HG02970 (cell line): Measurements from ENCODE around the gene SH2D6.
"Not testable (repeated sequence)": the region's sequence is repeated elsewhere in the genome, so short reads cannot be mapped to it uniquely, and the experiment has no call there.

Experiments
- ATAC-seq: cut with Tn5 transposase; IDR thresholded peaks from one replicate; pipeline ENCODE4 v1.9.1; 2021; ENCODE audit warnings: mild to moderate bottlenecking, moderate library complexity, moderate number of reproducible peaks; ENCODE audit not compliant: unreplicated experiment, low FRiP score

The SH2D6 gene

DNA sequence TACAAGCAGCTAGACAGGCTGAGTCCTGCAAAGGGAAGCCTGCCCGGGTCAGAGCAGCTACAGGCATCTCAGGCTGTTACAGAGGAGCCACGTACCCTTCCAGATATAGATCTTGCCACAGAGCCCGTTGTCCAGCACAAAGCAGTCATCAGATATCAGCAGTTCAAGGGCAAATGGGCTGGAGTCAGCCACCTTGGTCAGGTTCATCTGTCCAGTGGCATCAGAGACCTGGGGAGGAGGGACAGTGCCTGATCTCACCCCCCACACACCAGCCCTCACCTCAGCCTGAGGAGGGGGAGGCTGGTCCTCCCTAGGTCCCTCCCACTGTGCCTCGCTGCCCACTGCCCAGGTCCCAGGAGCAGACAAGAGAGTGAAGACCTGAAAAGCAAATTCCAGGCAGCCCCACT is 20.6 kb upstream of the SH2D6 start:
- no peak for ATAC-seq

DNA sequence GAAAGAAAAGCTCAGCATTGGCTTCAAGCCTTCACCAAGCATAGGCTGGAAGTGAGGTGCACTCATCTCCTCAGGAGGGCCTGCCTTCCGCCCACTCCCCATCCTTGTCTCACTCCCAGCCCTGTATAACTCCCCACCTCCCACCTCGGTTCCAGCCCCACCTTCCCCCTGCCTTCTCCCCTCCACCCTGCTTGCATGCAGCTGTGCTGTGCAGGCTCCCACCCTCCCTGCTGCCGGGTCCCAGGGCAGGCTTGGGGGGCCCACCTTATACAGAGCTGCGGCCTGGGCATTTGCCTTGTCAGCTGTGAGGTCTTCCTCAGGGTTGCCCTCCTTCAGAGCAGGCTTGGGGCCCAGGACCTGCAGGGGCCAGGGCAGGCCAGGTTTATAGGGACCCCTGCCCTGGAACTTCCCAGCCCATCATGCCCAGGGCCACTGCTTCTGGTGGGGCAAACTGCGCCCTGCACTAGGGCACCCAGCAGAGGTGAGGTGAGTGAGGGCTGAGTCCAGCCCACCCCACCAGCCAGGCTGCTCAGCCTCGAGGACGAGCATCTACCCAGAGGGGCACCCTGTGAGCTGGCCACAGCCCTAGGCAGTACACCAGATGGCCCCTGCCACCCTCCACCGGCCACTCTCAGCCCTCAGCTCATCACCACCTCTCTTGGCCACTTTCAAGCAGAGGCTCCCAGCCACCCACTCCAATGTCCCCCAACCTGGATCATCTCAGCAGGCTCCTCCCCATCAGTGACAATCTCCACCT is 19.9 kb upstream of the SH2D6 start:
- no peak for ATAC-seq

DNA sequence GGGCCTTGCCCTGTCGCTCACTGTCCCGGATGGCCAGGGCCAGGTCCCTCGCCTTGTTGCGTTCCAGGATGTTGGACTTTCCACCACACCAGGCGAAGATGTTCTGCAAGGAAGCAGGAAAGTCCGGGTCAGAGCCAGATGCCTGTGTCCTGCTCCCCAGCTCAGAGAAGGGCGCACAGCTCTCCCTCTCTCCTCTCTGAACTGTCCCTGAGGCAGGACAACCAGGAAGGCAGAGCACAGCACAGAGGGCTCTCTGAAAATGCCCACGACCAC is 19.4 kb upstream of the SH2D6 start:
- no peak for ATAC-seq

DNA sequence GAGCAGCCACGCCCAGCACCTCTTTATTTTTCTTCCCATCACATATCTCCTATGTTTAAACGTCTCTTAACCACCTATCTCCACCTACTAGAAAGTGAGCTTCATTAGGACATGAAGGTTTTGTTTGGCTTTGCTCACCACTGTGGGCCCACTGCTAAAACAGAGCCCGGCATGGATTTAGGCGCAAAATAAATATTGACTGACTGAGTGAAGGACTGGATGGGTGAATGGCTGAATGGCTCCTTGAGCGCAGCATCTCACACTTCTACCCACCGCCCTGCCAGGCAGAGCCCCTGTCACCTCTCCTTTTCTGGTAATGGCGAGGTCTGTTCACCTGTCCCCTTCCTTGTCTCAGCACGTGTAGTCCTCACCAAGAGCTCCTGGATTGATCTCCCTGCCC is 18.5 kb upstream of the SH2D6 start:
- ATAC-seq, result no peak

DNA sequence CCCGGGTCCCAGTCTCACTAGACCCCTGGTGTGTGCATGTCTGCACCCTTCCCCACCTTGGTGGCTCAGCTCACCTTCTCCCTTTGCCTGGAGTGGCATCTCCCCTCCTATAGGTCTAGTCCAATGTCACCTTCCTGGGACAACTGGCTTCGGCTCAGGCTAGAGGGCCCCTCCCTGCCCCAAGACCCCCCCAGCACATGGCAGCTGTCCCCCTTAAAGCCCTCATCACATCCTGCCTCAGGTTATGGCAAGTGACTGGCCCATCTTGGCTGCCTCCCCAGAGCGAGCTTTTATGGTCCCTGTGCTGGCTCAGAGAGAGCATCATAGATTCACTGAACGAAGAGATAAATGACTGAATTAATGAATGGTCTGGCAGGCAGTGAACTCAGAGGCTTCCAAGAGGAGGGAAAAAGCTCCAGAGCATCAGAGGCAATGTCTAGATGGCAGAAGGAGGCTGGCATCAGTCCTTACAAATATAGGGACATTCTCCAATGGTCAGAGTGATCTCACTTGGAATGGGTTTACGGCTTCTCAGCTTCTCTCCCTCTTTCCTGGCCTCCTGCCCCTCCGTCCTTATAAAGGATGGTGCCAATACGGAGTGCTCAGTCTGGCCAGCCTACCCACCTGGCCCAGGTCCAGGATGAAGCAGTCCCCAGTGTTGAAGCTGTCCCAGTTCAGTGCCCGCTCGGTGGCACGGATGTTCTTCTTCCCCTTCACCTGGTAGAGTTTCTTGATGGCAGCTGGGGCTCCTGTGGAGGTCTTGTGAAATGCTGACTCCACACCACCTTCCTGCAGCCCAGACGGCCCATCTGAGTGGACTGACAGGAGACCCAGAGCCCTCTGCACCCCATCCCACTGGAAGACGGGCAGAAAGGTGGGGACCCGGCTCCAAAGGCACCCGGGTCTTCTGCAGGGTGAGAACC is 17.7 kb upstream of the SH2D6 start:
- no peak for ATAC-seq

DNA sequence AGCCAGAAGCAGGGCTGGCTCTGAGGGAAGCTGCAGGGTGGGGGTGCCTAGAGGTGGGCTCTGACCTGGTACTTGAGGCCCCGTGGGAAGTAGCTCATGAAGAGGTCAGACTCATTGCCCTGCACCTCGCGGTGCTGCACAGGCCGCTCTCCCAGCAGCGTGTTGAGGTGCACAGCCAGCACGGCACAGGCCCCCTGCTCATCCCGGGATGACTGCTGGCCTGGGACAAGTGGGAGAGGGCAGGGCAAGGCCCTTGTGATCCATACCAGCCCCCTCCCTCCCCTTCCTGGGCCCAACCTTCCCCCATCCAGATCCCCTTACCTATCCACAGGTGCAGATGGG is 17.1 kb upstream of the SH2D6 start:
- ATAC-seq, result no peak

DNA sequence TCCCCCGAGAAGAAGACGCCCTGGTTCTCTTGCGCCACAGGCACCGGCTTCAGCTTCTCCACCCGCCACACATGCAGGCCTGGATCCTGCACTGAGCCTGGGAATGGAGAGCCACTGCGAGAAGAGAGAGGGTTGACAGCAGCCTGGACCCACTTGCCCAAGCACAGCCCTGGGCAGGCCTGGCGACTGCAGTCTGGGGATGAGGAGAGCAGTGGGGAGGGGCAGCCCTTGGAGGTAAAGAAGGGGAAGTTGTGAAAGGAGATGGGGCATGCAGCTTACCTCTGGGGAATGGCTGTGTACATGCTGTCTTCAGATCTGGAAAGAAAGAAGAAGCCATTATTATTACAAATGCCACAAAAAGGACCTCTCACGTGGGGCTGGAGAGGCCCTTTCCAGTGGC is 16.7 kb upstream of the SH2D6 start:
- no peak for ATAC-seq

DNA sequence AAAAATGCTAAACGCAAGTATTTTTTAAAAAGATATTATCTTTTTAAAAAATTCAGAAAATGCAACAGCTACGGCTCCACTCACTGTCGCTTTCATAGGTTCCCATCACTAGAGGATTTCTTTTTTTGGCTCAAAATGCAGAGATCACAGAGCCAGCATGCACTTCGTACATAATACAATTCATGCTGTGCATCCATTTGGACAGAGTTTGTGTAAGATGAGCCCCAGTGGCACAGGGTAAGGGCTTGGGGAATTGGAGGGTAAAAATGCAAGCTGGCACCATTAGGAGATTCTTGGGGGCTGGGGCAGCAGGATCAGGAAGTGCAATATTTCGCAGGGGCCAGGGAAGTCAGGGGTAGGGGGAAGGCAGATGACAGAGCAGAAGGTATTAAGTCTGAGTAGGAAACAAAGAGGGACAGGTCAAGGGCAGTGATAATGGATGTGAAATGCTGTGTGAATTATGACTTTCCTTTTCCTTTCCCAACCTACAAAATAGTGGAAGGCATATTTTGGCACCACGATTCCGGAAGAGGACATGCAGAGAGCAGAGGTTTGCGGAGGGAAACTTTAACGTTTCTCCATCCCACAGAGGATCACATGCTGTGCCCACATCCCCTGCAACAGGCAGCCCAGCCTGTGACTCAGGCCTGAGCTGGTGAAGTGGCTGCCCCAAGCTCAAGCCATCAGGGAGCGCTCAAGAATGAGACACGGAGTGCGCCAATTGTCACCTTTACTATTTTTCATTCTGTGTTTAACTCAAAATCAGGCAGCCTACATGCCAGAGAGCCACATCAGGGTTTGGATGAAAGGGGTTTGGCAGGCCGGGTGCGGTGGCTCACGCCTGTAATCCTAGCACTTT is 13.1 kb upstream of the SH2D6 start:
- no peak for ATAC-seq

DNA sequence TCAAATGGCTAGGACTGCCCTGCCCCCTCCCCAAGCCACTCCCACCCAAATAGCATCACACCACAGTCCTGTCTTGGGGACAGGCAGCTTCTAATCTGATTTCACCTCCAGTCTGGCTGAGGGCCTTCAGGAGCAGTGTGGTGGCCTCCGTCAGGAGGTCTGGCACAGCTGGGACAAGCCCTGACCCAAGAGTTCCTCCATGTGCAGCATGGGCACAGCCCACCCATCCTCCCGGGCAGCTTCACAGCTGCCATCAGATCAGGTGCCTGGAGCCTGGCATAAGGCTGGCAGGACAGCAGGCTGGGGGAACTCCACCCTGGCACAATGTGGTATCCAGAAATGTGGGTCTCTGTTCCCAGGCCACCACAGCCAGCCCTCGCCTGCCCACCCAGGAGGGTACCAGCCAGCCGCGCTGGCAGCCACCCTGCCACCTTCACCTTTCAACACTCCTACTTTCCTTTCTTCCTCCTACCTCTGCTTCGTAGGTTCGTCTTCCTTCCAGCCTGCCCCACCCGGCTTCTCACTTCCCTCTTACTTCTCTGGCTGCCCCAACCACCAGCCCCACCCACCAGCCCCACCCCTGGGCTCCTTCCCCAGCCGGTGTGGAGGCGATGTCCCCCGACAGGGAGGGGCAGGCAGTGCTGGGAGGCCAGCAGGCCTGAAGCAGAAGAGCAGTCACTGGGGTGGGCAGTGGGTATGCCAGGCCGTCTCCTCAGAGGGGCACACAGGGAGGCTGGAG is 8.5 kb upstream of the SH2D6 start, which contains the start of gene CAPG:
Gene CAPG, minus strand, starts transcription at position 522 of the 739 bp plus-strand sequence. CDS start 8,221 bp downstream, outside the sequence.
- no peak for ATAC-seq

DNA sequence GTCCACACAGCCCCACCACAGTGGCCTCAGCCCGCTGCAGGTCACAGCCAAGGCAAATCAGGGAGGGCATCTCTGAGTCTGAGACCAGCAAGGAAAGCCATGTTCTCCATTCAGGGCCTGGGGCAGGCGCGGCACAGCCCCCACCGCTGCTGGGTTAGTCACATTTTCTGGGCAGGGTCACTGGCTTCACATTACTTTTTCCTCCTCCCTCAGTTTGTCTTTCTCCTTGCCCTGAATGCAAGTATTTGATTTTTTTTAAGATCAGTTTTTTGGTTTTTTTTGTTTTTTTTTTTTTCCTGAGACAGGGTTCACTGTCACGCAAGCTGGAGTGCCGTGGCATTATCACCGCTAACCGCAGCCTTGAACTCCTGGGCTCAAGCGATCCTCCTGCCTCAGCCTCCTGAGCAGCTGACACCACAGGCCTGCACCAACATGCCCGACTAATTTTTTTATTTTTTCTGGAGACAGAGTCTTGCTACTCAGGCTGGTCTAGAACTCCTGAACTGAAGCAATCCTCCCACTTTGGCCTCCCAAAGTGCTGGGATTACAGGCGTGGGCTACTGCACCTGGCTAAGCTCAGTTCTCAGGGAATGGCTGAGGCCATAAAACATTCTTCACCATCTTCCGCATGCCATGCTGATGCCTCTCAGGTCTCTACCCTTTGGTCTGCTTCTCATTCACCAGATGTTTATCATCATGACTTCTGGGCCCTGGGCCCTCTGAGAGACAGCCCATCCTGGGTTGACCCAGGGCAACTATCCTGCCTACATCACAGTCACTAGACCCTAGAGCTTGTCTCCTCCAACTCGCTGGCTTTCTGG is 7.7 kb upstream of the SH2D6 start:
- ATAC-seq, result no peak

DNA sequence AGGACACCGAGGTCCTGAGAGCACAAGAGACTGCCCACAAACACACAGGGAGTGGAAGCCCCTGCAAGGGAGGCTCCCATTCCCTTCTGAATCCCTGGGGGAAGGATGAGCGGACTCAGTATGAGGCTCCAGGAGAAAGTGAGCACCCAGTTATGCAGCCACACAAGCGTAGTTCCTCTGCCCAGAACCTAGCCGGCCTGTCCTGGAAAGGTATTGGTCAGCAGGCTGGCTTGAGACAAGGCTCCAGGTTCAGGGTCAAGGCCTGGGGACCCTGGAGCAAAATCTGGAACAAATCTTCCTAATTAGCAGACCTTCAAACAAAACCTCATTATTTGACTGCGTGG is 7.1 kb upstream of the SH2D6 start:
- ATAC-seq, result no peak

DNA sequence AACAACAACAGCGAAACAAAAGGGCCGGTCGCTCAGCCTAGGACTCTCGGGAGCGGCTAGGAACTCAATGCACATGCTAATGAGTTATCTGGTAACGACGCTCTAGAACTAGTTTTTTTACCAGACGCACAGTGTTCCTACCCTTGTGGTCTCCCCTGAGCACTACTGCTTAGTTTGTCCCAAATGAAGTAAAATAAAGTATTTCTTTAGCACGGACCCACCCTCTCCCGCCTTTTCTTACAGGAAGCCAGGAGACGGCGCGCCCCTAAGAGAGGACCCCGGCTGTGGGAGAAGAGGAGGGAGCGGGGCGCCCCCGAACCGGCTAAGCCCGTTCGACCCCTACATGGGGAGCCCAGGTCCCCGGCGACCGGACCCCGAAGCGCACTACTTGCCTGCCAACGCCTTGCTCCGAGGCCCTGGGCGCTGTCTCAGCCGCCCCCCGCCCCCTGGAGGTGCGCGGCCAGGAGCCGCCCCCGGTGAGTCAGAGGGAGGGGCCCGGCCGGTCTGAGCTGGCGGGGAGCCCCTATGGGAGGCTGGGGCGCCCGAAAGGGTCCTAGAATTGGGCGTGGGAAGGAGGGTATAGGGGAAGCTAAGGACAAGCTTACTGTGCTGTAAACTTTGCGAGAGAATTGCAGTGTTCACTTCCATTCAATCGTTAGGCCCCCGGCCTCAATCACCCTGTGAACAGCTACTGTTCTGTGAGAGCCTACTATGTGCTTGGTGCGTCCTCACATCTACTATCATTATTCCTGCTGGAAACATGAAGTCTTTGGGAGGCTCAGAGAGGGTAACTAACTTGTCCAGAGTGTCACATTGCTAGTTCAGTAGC is 4.7 kb upstream of the SH2D6 start:
- no peak for ATAC-seq

DNA sequence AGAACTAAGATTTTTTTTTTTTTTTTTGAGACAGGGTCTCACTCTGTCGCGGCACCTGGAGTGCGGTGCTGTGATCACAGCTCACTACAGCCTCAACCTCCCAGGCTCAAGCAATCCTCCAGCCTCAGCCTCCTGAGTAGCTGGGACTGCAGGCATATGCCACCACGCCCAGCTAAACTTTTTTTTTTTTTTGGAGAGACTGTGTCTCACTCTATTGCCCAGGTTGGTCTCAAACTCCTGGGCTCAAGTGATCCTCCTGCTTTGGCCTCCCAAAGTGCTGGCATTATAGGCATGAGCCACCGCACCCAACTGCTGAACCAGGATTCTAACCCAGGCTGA is 4.1 kb upstream of the SH2D6 start:
- not testable (repeated sequence) for ATAC-seq

DNA sequence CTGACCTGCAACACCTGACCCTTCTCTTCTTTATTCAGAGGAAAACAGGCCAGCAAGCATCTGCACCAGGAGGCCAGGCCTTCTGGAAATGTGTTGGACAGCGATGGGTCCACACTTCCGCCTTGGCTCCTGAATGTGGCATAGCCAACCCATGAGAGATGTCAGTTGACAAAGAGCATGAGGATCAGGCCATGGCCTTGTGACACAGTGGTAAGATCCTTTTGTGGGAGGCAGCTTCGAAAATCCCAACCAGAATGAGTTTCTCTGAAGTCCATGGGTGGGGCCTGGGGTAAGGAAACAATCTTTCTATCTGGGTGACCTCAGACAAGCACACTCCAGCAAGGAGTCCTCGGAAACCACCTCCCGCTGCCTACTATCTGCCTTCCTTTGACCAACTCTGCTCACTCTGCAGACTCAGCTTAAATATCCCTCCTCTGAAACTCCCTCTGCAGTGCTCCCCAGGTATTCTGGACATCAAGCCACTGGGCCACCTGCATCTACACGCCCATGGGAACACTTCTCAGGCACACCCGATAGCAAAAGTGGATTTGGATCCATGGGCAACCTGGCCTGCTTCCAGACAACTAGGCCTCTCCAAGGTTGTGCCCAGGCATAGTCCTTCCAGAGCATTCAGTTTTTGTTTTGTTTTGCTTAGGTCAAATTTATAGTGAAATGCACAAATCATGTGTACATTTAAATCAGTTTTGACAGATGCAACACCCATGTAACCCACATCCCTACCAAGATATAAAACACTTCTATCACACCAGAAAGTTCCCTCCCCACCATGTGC is 3.6 kb upstream of the SH2D6 start:
- ATAC-seq, result no peak

DNA sequence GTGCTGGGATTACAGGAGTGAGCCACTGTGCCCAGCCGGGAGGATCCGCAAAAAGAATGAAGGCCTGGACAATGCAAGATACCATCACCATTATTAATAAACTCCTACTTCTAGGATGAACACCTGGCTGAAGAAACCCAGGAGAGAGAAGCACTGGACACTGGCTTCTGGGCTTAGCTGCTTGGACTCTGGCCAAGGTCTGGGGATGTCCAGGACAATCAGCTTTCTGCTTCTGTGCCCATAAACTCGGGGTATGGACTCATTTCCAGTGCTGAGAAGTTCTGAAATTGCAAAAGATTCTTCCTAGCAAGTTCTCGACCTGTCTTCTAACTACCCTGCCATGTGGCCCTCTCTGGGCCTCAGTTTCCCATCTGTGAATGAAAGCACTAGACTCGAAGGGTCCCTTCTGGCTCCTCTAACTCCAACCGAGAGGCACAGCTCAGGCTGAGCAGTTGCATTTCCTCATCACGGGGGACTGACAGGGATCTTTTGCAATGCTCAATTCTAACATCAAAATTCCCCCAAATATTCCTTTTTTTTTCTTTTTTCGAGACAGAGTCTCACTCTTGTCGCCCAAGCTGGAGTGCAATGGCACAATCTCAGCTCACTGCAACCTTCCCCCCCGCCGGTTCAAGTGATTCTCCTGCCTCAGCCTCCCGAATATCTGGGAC is 2.4 kb upstream of the SH2D6 start:
- ATAC-seq, result no peak

DNA sequence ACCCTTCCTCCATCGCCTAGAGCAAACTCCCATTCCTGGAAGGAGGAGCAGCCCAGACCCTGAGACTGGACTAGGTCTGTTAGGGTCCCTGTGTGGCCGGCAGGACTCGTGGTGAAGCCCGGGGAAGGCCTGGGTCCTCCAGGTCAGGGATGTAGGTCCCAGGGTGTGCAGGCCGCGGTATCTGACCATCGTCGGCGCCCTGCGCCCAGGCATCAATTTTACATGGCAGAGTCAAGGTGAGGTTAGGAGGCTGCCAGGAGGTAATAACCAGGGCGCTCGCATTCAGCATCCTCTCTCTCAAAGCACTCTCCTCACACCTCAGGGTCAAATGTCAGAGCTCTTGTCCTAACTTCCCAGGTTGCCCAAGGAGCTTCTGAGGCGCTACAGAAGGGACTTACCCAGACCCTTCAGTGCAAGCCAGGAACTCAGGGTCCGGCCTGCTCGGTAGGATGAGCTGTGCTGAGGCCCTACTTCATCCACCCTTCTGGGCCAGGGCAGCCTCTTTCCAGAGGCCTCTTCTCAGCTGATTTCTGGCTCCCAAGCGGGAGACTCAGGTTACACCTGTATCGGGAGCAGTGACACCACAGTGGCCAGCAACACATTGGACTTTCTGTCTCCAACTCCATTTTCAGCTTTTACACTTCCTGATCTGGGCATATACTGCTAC is 628 bp downstream of the SH2D6 start:
- ATAC-seq, result no peak
